ENCODE results near the gene PPM1A. TPM values are rescaled to one million over a fixed set of nuclear protein-coding genes. Genes with fewer than 3 reads are reported as not detected.

PPM1A gene
- total and polyA plus RNA-seq, 9 of the 15 experiments (the other 6 are each of a cell fraction or from before 2014, with no cell fraction given) = 5.5 to 23.9 (median 15.2) TPM

GRCh38 chr14:60249321-60250256, 568 bp downstream of the PPM1A start (continued):
- TF ChIP-seq ZNF140 (CRISPR knock-in tag; IDR thresholded peaks at IDR 0.05) (no peak), RBFOX2 (IDR thresholded peaks at IDR 0.05; ENCODE audit: low read depth, low read length) (peak; percentile 59), CCNT2 (IDR thresholded peaks at IDR 0.05; ENCODE audit: borderline replicate concordance, extremely low read depth, insufficient read length, low read depth, low read length) (peak; percentile 52), LCOR (CRISPR knock-in tag; IDR thresholded peaks at IDR 0.05) (no peak), ZNF175 (CRISPR knock-in tag; IDR thresholded peaks at IDR 0.05; ENCODE audit: low read depth) (no peak), TAF7 (tag; IDR thresholded peaks at IDR 0.05) (no peak), HLTF (IDR thresholded peaks at IDR 0.05) (no peak), ZNF143 (CRISPR knock-in tag; IDR thresholded peaks at IDR 0.05) (no peak), TCFL5 (CRISPR knock-in tag; conservative IDR thresholded peaks at IDR 0.05) (no peak), ZFX (CRISPR knock-in tag; IDR thresholded peaks at IDR 0.05) (peak; percentile 23), E2F6 (IDR thresholded peaks at IDR 0.05; ENCODE audit: borderline replicate concordance in 1 of 2, extremely low read depth in 1 of 2, insufficient read depth in 1 of 2, insufficient read length in 1 of 2, low read depth in 1 of 2, low read length in 1 of 2, poor library complexity in 1 of 2, severe bottlenecking in 1 of 2) (peak in 1 of 2 experiments; percentile 24), ARNT (IDR thresholded peaks at IDR 0.05) (no peak), NEUROD1 (IDR thresholded peaks at IDR 0.05; ENCODE audit: borderline replicate concordance, low read depth, low read length, partially characterized antibody) (no peak), NR1H2 (CRISPR knock-in tag; IDR thresholded peaks at IDR 0.05) (no peak), HMGN3 (IDR thresholded peaks at IDR 0.05; ENCODE audit: borderline replicate concordance, extremely low read depth, insufficient read length, low read depth, low read length) (peak; percentile 42)
- TF ChIP-seq, protein P1, sequence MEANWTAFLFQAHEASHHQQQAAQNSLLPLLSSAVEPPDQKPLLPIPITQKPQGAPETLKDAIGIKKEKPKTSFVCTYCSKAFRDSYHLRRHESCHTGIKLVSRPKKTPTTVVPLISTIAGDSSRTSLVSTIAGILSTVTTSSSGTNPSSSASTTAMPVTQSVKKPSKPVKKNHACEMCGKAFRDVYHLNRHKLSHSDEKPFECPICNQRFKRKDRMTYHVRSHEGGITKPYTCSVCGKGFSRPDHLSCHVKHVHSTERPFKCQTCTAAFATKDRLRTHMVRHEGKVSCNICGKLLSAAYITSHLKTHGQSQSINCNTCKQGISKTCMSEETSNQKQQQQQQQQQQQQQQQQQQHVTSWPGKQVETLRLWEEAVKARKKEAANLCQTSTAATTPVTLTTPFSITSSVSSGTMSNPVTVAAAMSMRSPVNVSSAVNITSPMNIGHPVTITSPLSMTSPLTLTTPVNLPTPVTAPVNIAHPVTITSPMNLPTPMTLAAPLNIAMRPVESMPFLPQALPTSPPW (CRISPR knock-in tag; IDR thresholded peaks at IDR 0.05) = peak; percentile 91
- TF ChIP-seq, protein P2, sequence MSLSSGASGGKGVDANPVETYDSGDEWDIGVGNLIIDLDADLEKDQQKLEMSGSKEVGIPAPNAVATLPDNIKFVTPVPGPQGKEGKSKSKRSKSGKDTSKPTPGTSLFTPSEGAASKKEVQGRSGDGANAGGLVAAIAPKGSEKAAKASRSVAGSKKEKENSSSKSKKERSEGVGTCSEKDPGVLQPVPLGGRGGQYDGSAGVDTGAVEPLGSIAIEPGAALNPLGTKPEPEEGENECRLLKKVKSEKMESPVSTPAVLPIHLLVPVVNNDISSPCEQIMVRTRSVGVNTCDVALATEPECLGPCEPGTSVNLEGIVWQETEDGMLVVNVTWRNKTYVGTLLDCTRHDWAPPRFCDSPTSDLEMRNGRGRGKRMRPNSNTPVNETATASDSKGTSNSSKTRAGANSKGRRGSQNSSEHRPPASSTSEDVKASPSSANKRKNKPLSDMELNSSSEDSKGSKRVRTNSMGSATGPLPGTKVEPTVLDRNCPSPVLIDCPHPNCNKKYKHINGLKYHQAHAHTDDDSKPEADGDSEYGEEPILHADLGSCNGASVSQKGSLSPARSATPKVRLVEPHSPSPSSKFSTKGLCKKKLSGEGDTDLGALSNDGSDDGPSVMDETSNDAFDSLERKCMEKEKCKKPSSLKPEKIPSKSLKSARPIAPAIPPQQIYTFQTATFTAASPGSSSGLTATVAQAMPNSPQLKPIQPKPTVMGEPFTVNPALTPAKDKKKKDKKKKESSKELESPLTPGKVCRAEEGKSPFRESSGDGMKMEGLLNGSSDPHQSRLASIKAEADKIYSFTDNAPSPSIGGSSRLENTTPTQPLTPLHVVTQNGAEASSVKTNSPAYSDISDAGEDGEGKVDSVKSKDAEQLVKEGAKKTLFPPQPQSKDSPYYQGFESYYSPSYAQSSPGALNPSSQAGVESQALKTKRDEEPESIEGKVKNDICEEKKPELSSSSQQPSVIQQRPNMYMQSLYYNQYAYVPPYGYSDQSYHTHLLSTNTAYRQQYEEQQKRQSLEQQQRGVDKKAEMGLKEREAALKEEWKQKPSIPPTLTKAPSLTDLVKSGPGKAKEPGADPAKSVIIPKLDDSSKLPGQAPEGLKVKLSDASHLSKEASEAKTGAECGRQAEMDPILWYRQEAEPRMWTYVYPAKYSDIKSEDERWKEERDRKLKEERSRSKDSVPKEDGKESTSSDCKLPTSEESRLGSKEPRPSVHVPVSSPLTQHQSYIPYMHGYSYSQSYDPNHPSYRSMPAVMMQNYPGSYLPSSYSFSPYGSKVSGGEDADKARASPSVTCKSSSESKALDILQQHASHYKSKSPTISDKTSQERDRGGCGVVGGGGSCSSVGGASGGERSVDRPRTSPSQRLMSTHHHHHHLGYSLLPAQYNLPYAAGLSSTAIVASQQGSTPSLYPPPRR (CRISPR knock-in tag; IDR thresholded peaks at IDR 0.05; ENCODE audit: borderline replicate concordance) = no peak
- TF ChIP-seq, protein P3, sequence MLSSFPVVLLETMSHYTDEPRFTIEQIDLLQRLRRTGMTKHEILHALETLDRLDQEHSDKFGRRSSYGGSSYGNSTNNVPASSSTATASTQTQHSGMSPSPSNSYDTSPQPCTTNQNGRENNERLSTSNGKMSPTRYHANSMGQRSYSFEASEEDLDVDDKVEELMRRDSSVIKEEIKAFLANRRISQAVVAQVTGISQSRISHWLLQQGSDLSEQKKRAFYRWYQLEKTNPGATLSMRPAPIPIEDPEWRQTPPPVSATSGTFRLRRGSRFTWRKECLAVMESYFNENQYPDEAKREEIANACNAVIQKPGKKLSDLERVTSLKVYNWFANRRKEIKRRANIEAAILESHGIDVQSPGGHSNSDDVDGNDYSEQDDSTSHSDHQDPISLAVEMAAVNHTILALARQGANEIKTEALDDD (IDR thresholded peaks at IDR 0.05) = no peak

Data from K562 (cell line).